Loucy (cell line): ENCODE measurements around the gene SPCS1.

Experiments used
- H2AFZ ChIP-seq: fragments of 200-600 bp; sonication (generic); 2 replicates; pipeline ENCODE4 v1.6.0; 2016; ENCODE audit warnings: antibody characterized with exemption, mild to moderate bottlenecking, low read length, moderate library complexity
- H3F3A ChIP-seq: fragments of 200-600 bp; 2 replicates; pipeline ENCODE4 v1.6.0; 2016; ENCODE audit warnings: antibody characterized with exemption, low read depth, mild to moderate bottlenecking
- H3K27me3 ChIP-seq: fragments of 200-600 bp; sonication (generic); 2 replicates; pipeline ENCODE4 v1.6.1; 2014; ENCODE audit warnings: low read length, mild to moderate bottlenecking; ENCODE audit not compliant: insufficient read depth, poor library complexity, severe bottlenecking
- H3K36me3 ChIP-seq: fragments of 200-600 bp; sonication (generic); 2 replicates; pipeline ENCODE4 v1.6.1; 2016; ENCODE audit warnings: low read length; ENCODE audit not compliant: insufficient read depth
- H3K4me1 ChIP-seq: fragments of 200-600 bp; sonication (generic); 2 replicates; pipeline ENCODE4 v1.5.1; 2014; ENCODE audit warnings: low read length, mild to moderate bottlenecking; ENCODE audit not compliant: insufficient read depth, poor library complexity, severe bottlenecking
- H3K4me2 ChIP-seq: fragments of 200-600 bp; sonication (generic); 2 replicates; pipeline ENCODE4 v1.6.0; 2014; ENCODE audit warnings: antibody characterized with exemption, low read length, low read depth, mild to moderate bottlenecking; ENCODE audit not compliant: poor library complexity, severe bottlenecking
- H3K4me3 ChIP-seq: fragments of 200-600 bp; sonication (generic); 2 replicates; pipeline ENCODE4 v1.5.1; 2014; ENCODE audit warnings: low read length, mild to moderate bottlenecking, mixed read lengths; ENCODE audit not compliant: poor library complexity, severe bottlenecking
- H3K79me2 ChIP-seq: fragments of 200-600 bp; sonication (generic); 2 replicates; pipeline ENCODE4 v1.6.1; 2014; ENCODE audit warnings: low read length; ENCODE audit not compliant: insufficient read depth
- H3K9ac ChIP-seq: fragments of 200-600 bp; sonication (generic); 2 replicates; pipeline ENCODE4 v1.6.0; 2014; ENCODE audit warnings: mild to moderate bottlenecking, low read depth, low read length, moderate library complexity; ENCODE audit not compliant: poor library complexity, severe bottlenecking
- H3K9me2 ChIP-seq: fragments of 200-600 bp; sonication (generic); replicated peaks from 2 replicates; pipeline ENCODE4 v1.6.1; 2016; ENCODE audit warnings: low read depth, low read length, mixed read lengths
- H3K9me3 ChIP-seq: fragments of 200-600 bp; sonication (generic); 2 replicates; pipeline ENCODE4 v1.6.1; 2014; ENCODE audit warnings: mild to moderate bottlenecking, antibody characterized with exemption, low read length, low read depth; ENCODE audit not compliant: insufficient read depth
- H4K20me1 ChIP-seq: fragments of 200-600 bp; sonication (generic); 2 replicates; pipeline ENCODE4 v1.6.0; 2014; ENCODE audit warnings: antibody characterized with exemption, low read length, mild to moderate bottlenecking; ENCODE audit not compliant: insufficient read depth, poor library complexity, severe bottlenecking
- EZH2phosphoT487 ChIP-seq: fragments of 200-600 bp; IDR thresholded peaks from 2 replicates; pipeline ENCODE4 v1.6.1; 2018; ENCODE audit warnings: antibody characterized with exemption, mild to moderate bottlenecking, moderate library complexity, borderline replicate concordance
- TF ChIP-seq, protein P1 (sequence below): fragments of 200-600 bp; sonication (generic); conservative IDR thresholded peaks from 2 replicates; pipeline ENCODE4 v1.5.1; 2014; ENCODE audit warnings: mild to moderate bottlenecking, antibody characterized with exemption, low read length

Gene SPCS1

DNA sequence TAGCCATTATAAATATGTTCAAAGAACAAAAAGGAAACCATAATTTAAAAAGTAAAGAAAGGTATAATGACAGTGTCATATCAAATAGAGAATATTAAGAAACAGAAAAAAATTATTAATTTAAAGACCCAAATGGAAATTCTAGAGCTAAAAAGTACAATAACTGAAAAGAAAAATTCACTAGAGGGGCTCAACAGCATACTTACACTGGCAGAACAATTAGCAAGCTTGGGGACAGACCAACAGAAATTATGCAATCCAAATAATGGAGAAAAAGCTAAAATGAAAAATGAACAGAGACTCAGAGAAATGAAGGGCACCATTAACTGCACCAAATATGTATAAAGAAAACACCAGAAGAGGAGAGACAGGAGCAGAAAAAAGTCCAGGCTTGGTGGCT, 13.7 kb downstream of the SPCS1 start:
- Histone ChIP-seq H3K4me2 (peak overlapping the region; percentile 62), H3K79me2 (no peaks in the 10 kb centered on the region), H3K4me1 (peaks cover 23% of the 10 kb centered on the region), H3F3A (peaks cover 8% of the 10 kb centered on the region), H3K4me3 (no peak overlapping the region), H3K27me3 (no peaks in the 10 kb centered on the region), H2AFZ (no peak overlapping the region), H3K9me2 (no peaks in the 10 kb centered on the region), H3K9ac (no peak overlapping the region), H3K36me3 (no peaks in the 10 kb centered on the region), H4K20me1 (no peaks in the 10 kb centered on the region), H3K9me3 (no peaks in the 10 kb centered on the region; the same call in 1 of the 2 replicates)
- TF ChIP-seq EZH2phosphoT487 = no peak
- TF ChIP-seq, protein P1, sequence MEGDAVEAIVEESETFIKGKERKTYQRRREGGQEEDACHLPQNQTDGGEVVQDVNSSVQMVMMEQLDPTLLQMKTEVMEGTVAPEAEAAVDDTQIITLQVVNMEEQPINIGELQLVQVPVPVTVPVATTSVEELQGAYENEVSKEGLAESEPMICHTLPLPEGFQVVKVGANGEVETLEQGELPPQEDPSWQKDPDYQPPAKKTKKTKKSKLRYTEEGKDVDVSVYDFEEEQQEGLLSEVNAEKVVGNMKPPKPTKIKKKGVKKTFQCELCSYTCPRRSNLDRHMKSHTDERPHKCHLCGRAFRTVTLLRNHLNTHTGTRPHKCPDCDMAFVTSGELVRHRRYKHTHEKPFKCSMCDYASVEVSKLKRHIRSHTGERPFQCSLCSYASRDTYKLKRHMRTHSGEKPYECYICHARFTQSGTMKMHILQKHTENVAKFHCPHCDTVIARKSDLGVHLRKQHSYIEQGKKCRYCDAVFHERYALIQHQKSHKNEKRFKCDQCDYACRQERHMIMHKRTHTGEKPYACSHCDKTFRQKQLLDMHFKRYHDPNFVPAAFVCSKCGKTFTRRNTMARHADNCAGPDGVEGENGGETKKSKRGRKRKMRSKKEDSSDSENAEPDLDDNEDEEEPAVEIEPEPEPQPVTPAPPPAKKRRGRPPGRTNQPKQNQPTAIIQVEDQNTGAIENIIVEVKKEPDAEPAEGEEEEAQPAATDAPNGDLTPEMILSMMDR = no peak

GRCh38 chr3:52721002-52721729, 15.3 kb downstream of the SPCS1 start:
- TF ChIP-seq, protein P1 = no peak
- TF ChIP-seq EZH2phosphoT487 = no peak
- H3F3A ChIP-seq = peaks cover 8% of the 10 kb centered on the region
- H3K27me3 ChIP-seq = no peaks in the 10 kb centered on the region
- peaks cover 23% of the 10 kb centered on the region for H3K4me1 ChIP-seq
- H3K4me3 ChIP-seq = no peak overlapping the region
- H3K36me3 ChIP-seq = no peaks in the 10 kb centered on the region
- H4K20me1 ChIP-seq = no peaks in the 10 kb centered on the region
- H3K4me2 ChIP-seq = peak overlapping the region; percentile 62
- H3K9ac ChIP-seq = peak overlapping the region; percentile 29
- no peaks in the 10 kb centered on the region for H3K79me2 ChIP-seq
- no peaks in the 10 kb centered on the region; the same call in 1 of the 2 replicates for H3K9me3 ChIP-seq
- H3K9me2 ChIP-seq = no peaks in the 10 kb centered on the region
- H2AFZ ChIP-seq = no peak overlapping the region

DNA sequence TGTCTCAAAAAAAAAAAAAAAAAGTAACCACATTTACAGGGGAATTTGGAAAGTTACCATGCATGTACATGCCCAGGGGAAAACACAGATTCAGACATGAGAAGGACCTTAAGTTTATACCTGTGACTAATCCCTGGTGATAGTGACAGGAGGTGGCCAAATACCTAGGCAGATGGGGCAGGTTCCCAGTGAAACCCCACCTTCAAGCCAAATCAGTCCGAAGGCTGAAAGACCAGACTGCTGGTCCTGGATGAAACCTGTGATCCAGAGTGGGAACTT, 15.8 kb downstream of the SPCS1 start:
- no peak overlapping the region for H2AFZ ChIP-seq

More for the DNA sequence above, 15.8 kb downstream of the SPCS1 start:
- Histone ChIP-seq H3K9me2 (no peaks in the 10 kb centered on the region), H3K4me2 (peak overlapping the region; percentile 59), H3K4me1 (peaks cover 23% of the 10 kb centered on the region), H4K20me1 (no peaks in the 10 kb centered on the region), H3K79me2 (no peaks in the 10 kb centered on the region), H3K36me3 (no peaks in the 10 kb centered on the region), H3K9ac (peak overlapping the region; percentile 29), H3K4me3 (peak overlapping the region; percentile 17), H3F3A (peaks cover 8% of the 10 kb centered on the region), H3K9me3 (no peaks in the 10 kb centered on the region; the same call in 1 of the 2 replicates), H3K27me3 (no peaks in the 10 kb centered on the region)
- no peak for TF ChIP-seq EZH2phosphoT487
- TF ChIP-seq, protein P1 = no peak
